ENCODE results near the gene SINHCAF.

SINHCAF gene

DNA sequence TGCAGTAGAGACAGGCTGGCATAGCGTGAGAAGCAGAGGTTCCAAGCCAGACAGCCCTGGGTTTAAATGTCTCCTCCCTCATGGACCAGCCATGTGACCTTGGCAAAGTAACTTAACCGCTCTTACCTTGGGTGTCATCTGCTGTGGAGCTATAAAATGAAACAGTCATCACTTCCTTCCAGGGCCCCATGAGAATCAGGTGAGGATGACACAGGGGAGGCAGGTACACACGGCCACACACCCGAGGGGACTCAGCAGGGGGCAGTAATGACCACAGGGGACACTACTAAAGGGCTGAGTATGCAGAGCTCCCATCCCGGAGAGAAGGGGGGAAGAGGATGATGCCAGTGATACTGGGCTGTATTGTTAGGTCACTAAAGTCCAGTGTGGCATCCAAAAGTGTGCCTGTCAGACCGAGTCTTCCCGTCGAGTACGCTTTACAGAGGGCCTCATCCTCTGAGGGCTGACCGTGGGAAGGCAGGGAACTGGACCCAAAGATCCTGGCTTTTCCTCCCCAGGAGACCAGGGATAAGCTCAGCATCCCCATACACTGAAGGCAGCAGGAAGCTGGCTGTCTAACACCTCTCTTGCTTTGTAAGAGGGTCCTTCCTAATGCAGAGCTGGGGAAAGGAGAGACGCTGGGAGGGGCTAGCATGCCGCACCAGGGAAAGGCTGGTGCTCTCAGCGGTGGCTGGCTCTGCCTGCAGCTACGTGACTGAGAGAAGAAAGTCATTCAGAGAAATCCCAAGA is 94.2 kb downstream of the SINHCAF start:
- H3K79me2 ChIP-seq (ENCODE audit: control insufficient read depth, low read length): no peaks in the 10 kb centered on the region
- TF ChIP-seq CTCF (IDR thresholded peaks at IDR 0.05; ENCODE audit: low read depth, low read length, poor library complexity, severe bottlenecking): no peak
- TF ChIP-seq EZH2phosphoT487 (IDR thresholded peaks at IDR 0.05; ENCODE audit: borderline replicate concordance, low read length): no peak
- no peaks in the 10 kb centered on the region for H4K20me1 ChIP-seq (ENCODE audit: control insufficient read depth, insufficient read depth, low read depth, low read length)
- no peaks in the 10 kb centered on the region for H3K36me3 ChIP-seq (ENCODE audit: control insufficient read depth, low read length)
- H3K27ac ChIP-seq (ENCODE audit: low read depth, low read length): no peak overlapping the region
- peaks cover 3% of the 10 kb centered on the region for H3K4me1 ChIP-seq (ENCODE audit: control insufficient read depth, low read length)
- no peaks in the 10 kb centered on the region for H3K9me3 ChIP-seq (ENCODE audit: control insufficient read depth, insufficient read depth, low read length)
- no peak overlapping the region for H3K4me2 ChIP-seq (ENCODE audit: low read length)
- H3K4me3 ChIP-seq (ENCODE audit: low read length): no peak overlapping the region
- peaks cover 8% of the 10 kb centered on the region; the same call in 1 of the 2 replicates for H3K27me3 ChIP-seq (ENCODE audit: control insufficient read depth, low read length)
- H3K9me2 ChIP-seq (replicated peaks; ENCODE audit: control insufficient read depth, low read length): no peaks in the 10 kb centered on the region
- H3F3A ChIP-seq (ENCODE audit: control insufficient read depth, insufficient read depth): no peaks in the 10 kb centered on the region
